LNCaP clone FGC (cell line): ENCODE results near the gene NOL9.
"Not testable (repeated sequence)": the region's sequence is repeated elsewhere in the genome, so short reads cannot be mapped to it uniquely, and the experiment has no call there.

Experiments used
- DNase-seq: peaks from one replicate; pipeline ENCODE4 v3.0.0-alpha.2; 2011; ENCODE audit warnings: low read depth
- H3K4me3 ChIP-seq: 2 replicates; pipeline ENCODE4 v1.5.1; 2011; ENCODE audit warnings: mild to moderate bottlenecking, low read depth, low read length, control low read depth
- TF ChIP-seq, protein P1 (sequence below): IDR thresholded peaks from 2 replicates; pipeline ENCODE4 v1.5.1; 2012; ENCODE audit warnings: mild to moderate bottlenecking; ENCODE audit not compliant: control insufficient read depth, insufficient read depth; ENCODE audit errors: extremely low read depth

NOL9 gene

GRCh38 chr1:6600410-6601048, 46.2 kb upstream of the NOL9 start:
- DNase-seq, result no peak
- H3K4me3 ChIP-seq, result peak overlapping the region; percentile 95
- TF ChIP-seq, protein P1, sequence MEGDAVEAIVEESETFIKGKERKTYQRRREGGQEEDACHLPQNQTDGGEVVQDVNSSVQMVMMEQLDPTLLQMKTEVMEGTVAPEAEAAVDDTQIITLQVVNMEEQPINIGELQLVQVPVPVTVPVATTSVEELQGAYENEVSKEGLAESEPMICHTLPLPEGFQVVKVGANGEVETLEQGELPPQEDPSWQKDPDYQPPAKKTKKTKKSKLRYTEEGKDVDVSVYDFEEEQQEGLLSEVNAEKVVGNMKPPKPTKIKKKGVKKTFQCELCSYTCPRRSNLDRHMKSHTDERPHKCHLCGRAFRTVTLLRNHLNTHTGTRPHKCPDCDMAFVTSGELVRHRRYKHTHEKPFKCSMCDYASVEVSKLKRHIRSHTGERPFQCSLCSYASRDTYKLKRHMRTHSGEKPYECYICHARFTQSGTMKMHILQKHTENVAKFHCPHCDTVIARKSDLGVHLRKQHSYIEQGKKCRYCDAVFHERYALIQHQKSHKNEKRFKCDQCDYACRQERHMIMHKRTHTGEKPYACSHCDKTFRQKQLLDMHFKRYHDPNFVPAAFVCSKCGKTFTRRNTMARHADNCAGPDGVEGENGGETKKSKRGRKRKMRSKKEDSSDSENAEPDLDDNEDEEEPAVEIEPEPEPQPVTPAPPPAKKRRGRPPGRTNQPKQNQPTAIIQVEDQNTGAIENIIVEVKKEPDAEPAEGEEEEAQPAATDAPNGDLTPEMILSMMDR, result no peak

DNA sequence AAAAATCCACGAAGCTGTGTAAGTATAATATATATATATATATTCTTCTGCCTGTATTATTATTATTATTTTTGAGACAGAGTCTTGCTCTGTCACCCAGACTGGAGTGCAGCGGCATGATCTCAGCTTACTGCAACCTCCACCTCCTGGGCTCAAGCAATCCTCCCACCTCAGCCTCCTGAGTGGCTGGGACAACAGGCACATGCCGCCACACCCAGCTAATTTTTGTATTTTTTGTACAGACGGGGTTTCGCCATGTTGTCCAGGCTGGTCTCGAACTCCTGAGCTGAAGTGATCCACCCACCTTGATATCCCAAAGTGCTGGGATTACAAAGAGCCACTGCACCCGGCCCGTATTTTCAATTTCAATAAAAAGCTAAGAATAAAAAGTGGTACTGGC, 45.7 kb upstream of the NOL9 start:
- H3K4me3 ChIP-seq, result peak overlapping the region; percentile 95
- DNase-seq, result not testable (repeated sequence)

DNA sequence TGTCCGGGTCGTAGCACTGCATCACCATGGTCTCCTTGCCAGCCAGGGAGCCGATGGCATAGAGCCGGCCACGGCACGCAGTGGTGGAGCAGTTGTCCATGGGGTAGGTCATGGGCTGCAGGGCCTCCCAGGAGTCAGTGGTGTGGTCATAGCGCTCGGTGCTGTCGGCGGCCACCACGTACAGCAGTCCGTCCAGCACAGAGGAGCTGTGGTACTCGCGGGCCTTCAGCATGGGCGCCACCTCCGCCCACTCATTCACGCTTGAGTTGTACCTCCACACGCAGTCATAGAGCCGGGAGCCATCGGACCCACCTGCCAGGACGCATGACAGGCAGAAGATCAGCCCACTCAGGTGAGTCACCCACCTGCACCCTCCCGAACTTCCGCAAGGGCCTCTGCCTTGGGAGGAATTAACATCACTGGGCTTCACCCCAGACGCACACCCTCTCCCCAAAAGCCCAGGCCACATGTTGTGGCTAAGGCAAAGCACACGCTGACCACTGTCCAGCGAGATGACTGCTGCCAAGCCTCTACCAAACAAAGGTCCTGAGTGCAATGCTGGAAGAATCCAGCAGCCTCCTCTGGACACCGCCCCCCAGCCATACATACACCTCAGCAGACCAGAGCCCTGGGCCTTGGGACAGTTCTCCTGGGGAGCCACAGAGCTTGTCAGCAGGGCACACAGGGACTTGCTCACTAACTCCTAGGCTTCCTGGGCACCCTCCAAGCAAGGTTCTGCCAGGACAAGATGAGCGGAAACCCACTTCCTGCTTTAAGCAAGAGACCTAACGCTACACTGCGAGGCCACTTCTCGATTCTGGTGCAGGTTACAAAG, 45.0 kb upstream of the NOL9 start:
- H3K4me3 ChIP-seq, result no peak overlapping the region
- no peak for DNase-seq
- TF ChIP-seq, protein P1, result no peak

GRCh38 chr1:6597777-6598131, 43.4 kb upstream of the NOL9 start:
- H3K4me3 ChIP-seq, result no peak overlapping the region
- no peak for DNase-seq
- TF ChIP-seq, protein P1, result no peak

DNA sequence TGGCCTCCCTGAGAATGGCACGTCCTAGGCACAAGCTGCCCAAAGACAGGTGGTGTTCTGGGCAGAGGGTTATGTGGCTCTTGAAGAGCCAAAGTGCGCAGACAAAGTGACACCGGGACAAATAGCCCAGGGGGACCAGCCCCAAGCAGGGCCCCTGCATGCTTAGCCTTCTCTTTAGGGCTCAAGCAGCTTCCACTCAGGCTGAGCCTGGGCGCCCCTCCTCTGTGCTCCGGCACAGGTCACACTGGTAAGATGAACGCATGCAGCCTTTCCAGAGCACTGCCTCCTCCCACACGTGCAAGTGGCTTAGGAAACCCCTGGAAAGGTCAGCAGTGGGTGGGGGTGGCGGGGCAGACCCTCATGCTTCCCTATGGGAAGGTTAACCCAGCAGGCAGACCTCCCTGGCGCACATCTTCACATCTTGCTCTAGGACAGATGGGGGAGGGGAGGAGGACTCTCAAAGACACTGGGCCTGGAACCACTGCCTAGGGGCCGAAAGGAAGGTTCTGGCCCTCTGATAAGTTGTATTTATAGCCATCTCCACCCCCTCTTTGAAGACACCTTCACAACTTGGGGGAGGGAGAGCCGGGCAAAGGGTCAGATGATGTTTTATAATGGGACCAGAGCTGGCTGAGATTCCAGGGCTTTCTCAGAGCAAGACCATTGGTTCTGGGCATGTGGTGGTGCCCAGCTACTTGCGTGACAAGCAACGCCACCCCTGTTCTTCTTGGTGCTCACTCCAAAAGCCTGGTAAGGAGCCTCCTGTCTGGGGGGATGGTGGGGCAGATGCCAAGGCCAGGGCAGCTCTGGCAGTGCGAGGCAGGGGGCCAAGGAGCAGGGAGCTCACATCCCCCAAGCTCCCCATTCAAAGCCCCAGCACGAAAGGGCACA, 42.8 kb upstream of the NOL9 start:
- DNase-seq, result no peak
- TF ChIP-seq, protein P1, result no peak
- H3K4me3 ChIP-seq, result no peak overlapping the region

- DNase-seq, result no peak
- TF ChIP-seq, protein P1, result no peak
- no peak overlapping the region for H3K4me3 ChIP-seq
Measured at GRCh38 chr1:6596351-6596750, 42.0 kb upstream of the NOL9 start.
